GM12878 (cell line): ENCODE results near the gene AMN. TPM values are rescaled to one million over a fixed set of nuclear protein-coding genes. Genes with fewer than 3 reads are reported as not detected.

ENCODE experiments used
- ATAC-seq: fragments of 200-7000 bp; cut with Tn5 transposase; 3 replicates; pipeline ENCODE4 v1.9.1; 2020; ENCODE audit warnings: mild to moderate bottlenecking, moderate library complexity
- BruUV-seq: library from RNA; stranded (reverse); fragments of 400-500 nt; replicated peaks from 2 replicates; lab custom pipeline; 2021; lab: Mats Ljungman, UMichigan
- CTCF ChIA-PET: fragments of 300-600 bp; sonication (Branson Sonifier 250); formaldehyde crosslinking; extraction: SDS; loops from one replicate; lab custom pipeline; 2021; ENCODE audit warnings: inconsistent platforms; lab: Yijun Ruan, JAX
- POLR2A ChIA-PET: fragments of 350-600 bp; formaldehyde crosslinking; extraction: SDS; loops from one replicate; lab custom pipeline; 2021; ENCODE audit warnings: inconsistent platforms; lab: Charles Lee
- RAD21 ChIA-PET: fragments of 300-600 bp; sonication (Branson Sonifier 250); formaldehyde crosslinking; loops from one replicate; lab custom pipeline; 2023; ENCODE audit warnings: antibody characterized with exemption; ENCODE audit not compliant: unreplicated experiment; lab: Charles Lee
- SMC1A ChIA-PET: fragments of 300-600 bp; sonication (Branson Sonifier 250); formaldehyde crosslinking; loops from one replicate; lab custom pipeline; 2023; ENCODE audit not compliant: unreplicated experiment, uncharacterized antibody; lab: Charles Lee
- DNase-seq: peaks from one replicate; pipeline ENCODE4 v3.0.0-alpha.2; 2011; ENCODE audit warnings: low read depth, low spot score
- FAIRE-seq: peaks from 3 replicates; lab custom pipeline; 2011; peaks lifted over from hg19 to GRCh38; lab: Jason Lieb, UNC
- H2AFZ ChIP-seq: 2 replicates; pipeline ENCODE4 v1.6.0; 2011; ENCODE audit warnings: low read depth, low read length, control low read depth; ENCODE audit not compliant: control insufficient read depth
- H3K27ac ChIP-seq: 2 replicates; pipeline ENCODE4 v1.5.1; 2011; ENCODE audit warnings: control low read depth; ENCODE audit not compliant: control insufficient read depth, insufficient read depth
- H3K27me3 ChIP-seq, 2 experiments: replicated peaks in 1 of 2; 2 replicates each; pipeline versions ENCODE4 v1.6.0 to v1.6.1; 2011; ENCODE audit warnings: low read length in 1 of 2; ENCODE audit not compliant: control insufficient read depth in 2 of 2, insufficient read depth in 2 of 2
- H3K36me3 ChIP-seq, 2 experiments: 2 replicates each; pipeline ENCODE4 v1.5.1; 2011; ENCODE audit warnings: low read length in 1 of 2; ENCODE audit not compliant: control insufficient read depth in 2 of 2, insufficient read depth in 2 of 2
- H3K4me1 ChIP-seq: 2 replicates; pipeline ENCODE4 v1.6.1; 2011; ENCODE audit warnings: mild to moderate bottlenecking, low read length, moderate library complexity, mixed read lengths; ENCODE audit not compliant: control insufficient read depth, insufficient read depth
- H3K4me2 ChIP-seq: 2 replicates; pipeline ENCODE4 v1.6.0; 2011; ENCODE audit warnings: control low read depth; ENCODE audit not compliant: control insufficient read depth, insufficient read depth
- H3K4me3 ChIP-seq: fragments of 200-600 bp; sonication (generic); 2 replicates; pipeline ENCODE4 v1.5.1; 2016
- H3K79me2 ChIP-seq: 2 replicates; pipeline ENCODE4 v1.6.0; 2011; ENCODE audit warnings: low read length; ENCODE audit not compliant: control insufficient read depth, insufficient read depth
- H3K9ac ChIP-seq: 2 replicates; pipeline ENCODE4 v1.8.0; 2011; ENCODE audit warnings: low read length, control low read depth, mixed read lengths; ENCODE audit not compliant: control insufficient read depth, insufficient read depth
- H3K9me3 ChIP-seq: replicated peaks from 3 replicates; pipeline ENCODE4 v1.5.1; 2011; ENCODE audit warnings: mild to moderate bottlenecking, low read length; ENCODE audit not compliant: control insufficient read depth, insufficient read depth
- H4K20me1 ChIP-seq: 2 replicates; pipeline ENCODE4 v1.6.0; 2011; ENCODE audit not compliant: control insufficient read depth, insufficient read depth
- HCFC1 ChIP-seq: fragments of 150-350 bp; IDR thresholded peaks from 2 replicates; pipeline ENCODE4 v1.6.1; 2014; ENCODE audit warnings: low read length
- KLF5 ChIP-seq: fragments of 450-650 bp; IDR thresholded peaks from 2 replicates; pipeline ENCODE4 v1.6.1; 2014; ENCODE audit warnings: mild to moderate bottlenecking; ENCODE audit not compliant: partially characterized antibody
- NR2C2 ChIP-seq: IDR thresholded peaks from 2 replicates; pipeline ENCODE4 v1.6.1; 2011; ENCODE audit warnings: borderline replicate concordance, low read depth; ENCODE audit not compliant: control insufficient read depth, insufficient read length
- SMAD5 ChIP-seq: IDR thresholded peaks from 2 replicates; pipeline ENCODE4 v1.6.1; 2016; ENCODE audit warnings: antibody characterized with exemption, low read depth
- ZBTB11 ChIP-seq: fragments of 450-650 bp; formaldehyde crosslinking; IDR thresholded peaks from 2 replicates; pipeline ENCODE4 v1.5.0; 2022; ENCODE audit warnings: mild to moderate bottlenecking, missing genetic modification characterization
- WGBS: methylation state at CpG from one replicate; pipeline ENCODE4 v1.1.6; 2016; ENCODE audit warnings: low lambda C conversion rate; ENCODE audit not compliant: insufficient replicate concordance, insufficient coverage; ENCODE audit errors: missing lambda C conversion rate; 5-methylcytosine and 5-hydroxymethylcytosine counted together
- in situ Hi-C: fragments of 300-500 bp; cut with MboI; formaldehyde crosslinking; loops from 9 replicates; pipeline ENCODE4 v1.14.3; 2018; ENCODE audit warnings: mixed read lengths
- intact Hi-C: fragments of 100-400 bp; cut with micrococcal nuclease; formaldehyde crosslinking; loops from one replicate; pipeline ENCODE4 v1.14.2; 2022; ENCODE audit not compliant: unreplicated experiment
- polyA plus RNA-seq, 11 experiments: library from polyadenylated mRNA; depleted of rRNA in 4 of 11; unstranded in 6 of 11; stranded (reverse) in 5 of 11; fragments of >200 nt; fragmentation: Nextera tagmentation in 4 of 11; fragmentation: Illumina TruSeq in 1 of 11; extraction: Ambion mirVana in 4 of 11; extraction: Trizol in 1 of 11; gene quantifications; 1 replicate in 1 of 11; 2 replicates in 10 of 11; pipeline versions ENCODE4 v1.2.1 to v1.2.3, GENCODE V29; 2011 to 2016; ENCODE audit warnings: inconsistent platforms in 2 of 11, missing spikeins in 2 of 11, low read depth in 1 of 11
- total RNA-seq, 4 experiments: library from RNA; depleted of rRNA in 3 of 4; stranded (reverse); fragments of >200 nt in 3 of 4; fragmentation: Illumina TruSeq in 1 of 4; extraction: Trizol in 1 of 4; gene quantifications; 2 replicates each; pipeline versions ENCODE4 v1.2.1 to v1.2.3, GENCODE V29; 2013 to 2021

AMN gene
- total and polyA plus RNA-seq, 10 of the 15 experiments (the other 5 are each of a cell fraction or from before 2014, with no cell fraction given) = 0.03 to 0.33 (median 0.11) TPM; not detected in 6

DNA sequence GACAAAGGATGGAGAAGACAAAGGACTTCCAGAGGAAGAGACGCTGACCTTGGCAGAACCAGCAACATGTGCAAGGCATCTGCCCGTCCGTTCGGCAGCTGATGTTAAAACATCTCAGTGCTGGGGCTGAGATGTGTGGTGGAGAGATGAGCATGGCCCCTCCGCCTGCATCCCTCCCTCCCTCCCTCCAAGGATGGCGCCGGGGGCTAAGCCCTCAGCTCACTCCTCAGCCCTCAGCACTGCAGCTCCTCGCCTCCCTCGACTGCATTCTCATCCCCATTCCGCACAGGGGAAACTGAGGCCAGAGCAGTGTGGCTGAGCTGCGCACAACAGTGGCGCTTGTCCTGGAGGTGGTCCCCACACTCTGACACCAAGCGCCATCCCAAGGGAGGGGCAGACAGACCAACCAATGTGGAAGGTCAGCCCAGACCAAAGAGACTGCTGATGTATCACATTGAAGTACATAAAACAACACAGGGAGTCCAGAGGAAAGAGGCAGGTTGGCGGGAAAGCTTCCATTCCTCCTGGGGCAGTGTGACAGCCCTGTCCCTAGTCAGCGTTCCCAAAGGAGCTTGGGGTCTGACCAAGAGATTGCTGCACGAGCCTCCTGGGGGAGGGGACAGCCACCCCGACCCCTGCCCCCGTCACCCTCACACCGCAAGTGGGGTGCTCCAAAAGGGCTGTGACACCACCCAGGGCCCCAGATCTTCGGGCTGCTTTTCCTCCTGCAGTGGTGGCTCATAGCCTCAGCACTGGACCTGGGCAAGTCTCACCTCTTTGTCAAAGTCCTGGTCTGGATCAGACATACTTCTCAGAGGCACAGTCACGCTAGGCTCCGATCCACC is 15.1 kb downstream of the AMN start:
- Histone ChIP-seq H3K36me3 (peaks cover 0 to 3% of the 10 kb centered on the region in 2 experiments; a peak in 2 of 4 replicates), H3K27me3 (no peaks in the 10 kb centered on the region), H3K4me2 (no peak overlapping the region), H3K4me1 (no peaks in the 10 kb centered on the region), H4K20me1 (no peaks in the 10 kb centered on the region), H3K79me2 (no peaks in the 10 kb centered on the region), H2AFZ (no peak overlapping the region), H3K9ac (no peak overlapping the region), H3K27ac (no peak overlapping the region), H3K4me3 (no peak overlapping the region), H3K9me3 (no peaks in the 10 kb centered on the region)
- CTCF ChIA-PET = no interaction called here
- BruUV-seq = no TSS peak
- TF ChIP-seq KLF5 (no peak), ZBTB11 (CRISPR knock-in tag) (no peak), HCFC1 (no peak), SMAD5 (no peak), NR2C2 (no peak)
- SMC1A ChIA-PET = no interaction called here
- RAD21 ChIA-PET = no interaction called here
- intact Hi-C loops (no loop called here), in situ Hi-C loops (no loop called here)
- DNase-seq (no peak), ATAC-seq (no peak), FAIRE-seq (no peak)
- POLR2A ChIA-PET = no interaction called here
- 71% methylated on average over 21 of the region's 22 CpGs for WGBS
